CD4-positive, alpha-beta T cell treated with Interleukin-15 for 1 hour (primary cell): Measurements from ENCODE around the gene MPC1.
"Not testable (repeated sequence)": the region's sequence is repeated elsewhere in the genome, so short reads cannot be mapped to it uniquely, and the experiment has no call there.

Experiments used
- DNase-seq: peaks from one replicate; pipeline ENCODE4 v3.0.0-alpha.2; 2020

The MPC1 gene

GRCh38 chr6:166405386-166405785, 22.6 kb upstream of the MPC1 start:
- DNase-seq, result no peak

- no peak for DNase-seq
These were observed 20.0 kb upstream of the MPC1 start for GRCh38 chr6:166402582-166403277.

DNA sequence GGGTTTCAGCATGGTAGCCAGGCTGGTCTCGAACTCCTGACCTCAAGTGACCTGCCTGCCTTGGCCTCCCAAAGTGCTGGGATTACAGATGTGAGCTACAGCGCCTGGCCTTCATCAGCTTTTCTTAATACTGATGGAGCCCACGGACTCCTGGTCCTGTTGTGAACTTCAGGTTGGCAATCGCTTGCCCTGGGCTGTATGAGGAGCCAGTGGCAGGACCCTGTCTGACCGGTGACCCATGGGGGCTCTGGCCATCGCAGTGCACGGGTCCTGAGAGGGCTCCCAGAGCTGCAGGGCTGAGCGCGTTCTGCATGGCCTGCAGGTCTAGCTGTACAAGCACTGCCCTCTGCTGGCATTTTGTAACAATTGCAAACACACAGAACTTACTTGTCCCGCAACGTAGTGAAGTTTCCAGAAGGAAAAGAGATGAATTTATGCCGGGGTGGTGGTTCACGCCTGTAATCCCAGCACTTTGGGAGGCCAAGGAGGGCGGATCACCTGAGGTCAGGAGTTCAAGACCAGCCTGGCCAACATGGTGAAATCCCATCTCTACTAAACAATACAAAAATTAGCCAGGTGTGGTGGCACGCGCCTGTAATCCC, 18.0 kb upstream of the MPC1 start:
- peak; percentile 59 for DNase-seq

DNA sequence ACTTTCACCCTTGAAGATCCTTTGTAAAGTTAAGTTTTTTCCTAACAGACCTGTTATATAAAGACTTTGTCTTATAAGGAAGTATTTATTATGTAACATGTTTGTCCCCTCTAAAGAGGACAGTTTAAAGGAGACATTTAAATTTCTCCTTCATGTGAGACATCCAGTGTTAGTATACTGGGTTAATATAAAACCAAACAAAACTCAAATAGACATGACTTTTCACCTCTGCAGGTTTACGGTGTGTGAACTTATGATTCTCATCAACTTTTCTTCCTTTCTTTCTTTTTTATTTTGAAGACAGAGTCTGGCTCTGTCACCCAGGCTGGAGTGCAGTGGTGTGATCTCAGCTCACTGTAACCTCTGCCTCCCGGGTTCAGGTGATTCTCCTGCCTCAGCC, 17.4 kb upstream of the MPC1 start:
- DNase-seq, result no peak

- no peak for DNase-seq
These were observed 15.6 kb upstream of the MPC1 start for GRCh38 chr6:166398348-166398747.

- DNase-seq, result no peak
These were observed 15.1 kb upstream of the MPC1 start for GRCh38 chr6:166397849-166398248.

GRCh38 chr6:166395778-166396177, 13.0 kb upstream of the MPC1 start:
- no peak for DNase-seq

DNA sequence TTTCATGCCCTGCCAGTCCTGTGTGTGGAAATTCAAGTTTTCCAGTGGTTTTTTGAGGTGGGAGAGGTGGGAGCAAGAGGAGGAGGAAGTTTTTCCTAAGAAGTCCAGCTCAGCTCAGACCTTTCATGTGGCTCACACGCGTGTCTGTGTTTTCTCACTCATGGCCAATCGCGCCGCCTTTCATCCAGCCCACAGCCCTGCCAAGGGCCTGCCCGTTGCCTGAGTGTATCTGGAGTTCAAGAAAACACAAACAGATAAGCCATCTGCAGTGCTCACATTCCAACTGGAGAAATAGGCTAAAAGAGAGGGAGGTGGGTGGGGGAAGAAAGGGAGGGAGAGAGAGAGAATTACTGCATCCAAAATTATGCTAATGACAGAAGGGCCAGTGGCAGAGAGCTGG, 12.6 kb upstream of the MPC1 start:
- no peak for DNase-seq

GRCh38 chr6:166394036-166394892, 11.5 kb upstream of the MPC1 start:
- no peak for DNase-seq

DNA sequence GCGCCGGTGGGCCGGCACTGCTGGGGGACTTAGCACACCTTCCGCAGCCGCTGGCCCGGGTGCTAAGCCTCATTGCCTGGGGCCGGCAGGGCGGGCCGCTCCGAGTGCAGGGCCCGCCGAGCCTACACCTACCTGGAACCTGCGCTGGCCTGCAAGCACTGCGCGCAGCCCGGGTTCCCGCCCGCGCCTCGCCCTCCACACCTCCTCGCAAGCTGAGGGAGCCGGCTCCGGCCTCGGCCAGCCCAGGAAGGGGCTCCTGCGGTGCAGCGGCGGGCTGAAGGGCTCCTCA, 10.7 kb upstream of the MPC1 start:
- DNase-seq, result no peak

- not testable (repeated sequence) for DNase-seq
These were observed 10.2 kb upstream of the MPC1 start for GRCh38 chr6:166392755-166393534.

DNA sequence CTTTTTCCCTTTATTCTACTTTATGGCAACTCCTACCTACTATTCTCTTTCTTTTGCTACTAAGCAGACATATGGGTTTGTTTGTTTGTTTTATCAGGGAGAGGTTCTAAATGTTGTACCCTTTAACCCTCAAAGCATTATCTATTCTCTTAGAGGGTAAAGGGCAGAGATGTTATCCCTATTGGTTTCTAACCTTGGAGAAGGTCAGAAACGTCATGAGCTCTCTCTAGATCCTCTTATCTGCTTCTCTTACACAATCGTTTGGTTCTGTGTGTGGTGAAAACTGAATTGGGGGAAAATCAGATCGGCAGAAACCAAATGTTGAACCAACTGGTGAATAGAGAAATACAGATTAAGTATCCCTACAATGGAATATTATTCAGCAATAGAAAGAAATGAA, 6.4 kb upstream of the MPC1 start:
- no peak for DNase-seq

GRCh38 chr6:166388290-166389004, 5.7 kb upstream of the MPC1 start:
- DNase-seq, result no peak

GRCh38 chr6:166387642-166388289, 5.0 kb upstream of the MPC1 start:
- DNase-seq, result no peak

DNA sequence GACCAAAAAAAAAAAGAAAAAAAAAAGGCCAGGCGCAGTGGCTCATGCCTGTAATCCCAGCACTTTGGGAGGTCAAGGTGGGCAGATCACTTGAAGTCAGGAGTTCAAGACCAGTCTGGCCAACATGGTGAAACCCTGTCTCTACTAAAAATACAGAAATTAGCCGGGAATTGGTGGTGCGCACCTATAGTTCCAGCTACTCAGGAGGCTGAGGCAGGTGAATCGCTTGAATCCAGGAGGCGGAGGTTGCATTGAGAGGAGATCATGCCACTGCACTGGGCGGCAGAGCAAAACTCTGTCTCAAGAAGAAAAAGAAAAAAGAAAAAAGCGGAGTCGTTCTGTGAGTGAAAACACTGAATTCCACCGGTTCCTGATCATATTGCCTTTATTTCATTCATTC, 4.4 kb upstream of the MPC1 start:
- not testable (repeated sequence) for DNase-seq

DNA sequence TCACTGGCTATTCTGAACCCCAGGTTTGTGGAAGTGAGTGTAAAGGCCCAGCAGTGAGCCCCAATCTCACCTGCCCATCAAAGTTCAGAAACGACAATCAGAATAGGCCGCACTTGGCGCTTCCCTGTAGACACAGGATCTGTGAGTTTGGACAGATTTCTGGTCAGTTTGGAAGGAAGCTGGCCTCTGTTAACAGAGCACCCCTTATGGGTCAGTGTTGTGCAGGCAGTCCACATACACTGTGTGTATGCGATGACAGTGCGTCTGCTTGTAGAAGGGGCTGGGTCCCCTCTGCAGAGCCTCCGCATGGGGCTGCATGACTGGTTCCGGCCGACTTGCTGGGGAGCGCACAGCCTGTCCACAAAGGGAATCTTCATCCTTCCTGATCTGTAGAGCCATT, 3.4 kb upstream of the MPC1 start:
- DNase-seq, result no peak

DNA sequence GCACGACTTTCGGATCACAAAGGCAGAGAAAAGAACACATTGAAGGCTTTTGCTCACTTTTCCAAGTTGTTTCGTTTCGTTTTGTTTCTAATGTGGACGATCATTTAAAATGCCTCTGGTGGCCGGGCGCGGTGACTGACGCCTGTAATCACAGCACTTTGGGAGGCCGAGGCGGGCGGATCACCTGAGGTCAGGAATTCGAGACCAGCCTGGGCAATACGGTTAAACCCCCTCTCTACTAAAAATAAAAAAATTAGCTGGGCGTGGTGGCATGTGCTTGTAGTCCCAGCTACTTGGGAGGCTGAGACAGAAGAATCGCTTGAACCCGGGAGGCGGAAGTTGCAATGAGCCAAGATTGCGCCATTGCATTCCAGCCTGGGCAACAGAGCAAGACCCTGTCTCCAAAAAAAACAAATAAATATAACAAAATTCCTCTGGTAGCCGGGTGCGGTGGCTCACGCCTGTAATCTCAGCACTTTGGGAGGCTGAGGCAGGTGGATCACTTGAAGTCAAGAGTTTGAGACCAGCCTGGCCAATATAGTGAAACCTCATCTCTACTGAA, 1.1 kb upstream of the MPC1 start:
- DNase-seq, result peak; percentile 31

GRCh38 chr6:166382500-166382932, 224 bp downstream of the MPC1 start:
- DNase-seq, result no peak

DNA sequence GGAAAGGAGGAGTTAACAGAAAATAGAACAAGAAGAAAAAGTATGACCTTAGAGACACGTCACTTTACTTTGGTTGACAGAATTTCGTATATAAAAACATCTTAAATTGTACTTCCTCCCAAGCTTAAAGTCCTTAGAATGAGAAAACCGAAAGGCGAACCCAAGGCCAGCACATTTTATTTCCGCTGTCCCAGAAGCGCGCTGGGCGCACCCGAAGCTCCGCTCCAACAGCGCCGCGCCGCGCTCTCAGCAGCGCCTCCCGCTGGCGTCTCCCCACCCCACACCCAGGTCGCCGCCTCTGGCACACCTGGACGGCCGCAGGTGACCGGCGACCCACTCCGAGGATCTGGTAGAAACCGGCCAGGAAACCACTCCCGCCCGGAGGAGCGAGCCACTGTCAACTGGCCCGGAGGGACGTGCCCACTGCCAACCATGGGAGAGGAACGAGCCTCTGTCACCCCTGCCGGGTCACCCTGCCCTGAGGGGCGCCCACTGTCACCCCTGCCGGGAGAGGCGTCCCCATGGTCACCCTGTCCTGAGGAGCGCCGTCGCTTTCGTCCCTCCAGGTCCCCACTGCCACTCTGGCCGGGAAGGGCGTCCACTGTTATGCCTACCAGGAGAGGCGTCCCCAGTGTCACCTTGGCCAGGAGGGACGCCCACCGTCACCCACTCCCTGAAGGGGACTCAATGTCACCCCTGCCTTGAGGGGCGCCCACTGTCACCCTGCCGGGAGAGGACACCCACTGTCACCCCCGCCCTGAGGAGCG, 824 bp downstream of the MPC1 start:
- peak; percentile 67 for DNase-seq

DNA sequence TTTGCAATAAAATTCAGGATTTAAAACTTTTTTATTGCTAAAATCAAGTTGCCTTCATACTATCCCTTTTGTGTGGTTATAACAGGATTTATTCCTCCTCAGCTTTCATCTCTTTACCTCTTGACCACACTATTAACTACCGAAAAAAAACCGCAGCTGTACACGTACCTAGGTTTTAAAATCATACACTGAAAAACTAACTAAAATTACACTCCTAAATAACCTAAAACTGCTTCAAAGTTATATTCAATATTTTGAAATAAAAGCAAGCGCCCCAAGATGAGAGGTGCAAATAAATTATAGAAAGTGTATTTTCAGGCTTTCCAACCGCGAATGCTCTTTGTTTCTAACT, 1.4 kb downstream of the MPC1 start:
- no peak for DNase-seq

- DNase-seq, result no peak
These were observed 2.9 kb downstream of the MPC1 start for GRCh38 chr6:166379800-166380199.
